COLO668 (cell line): ENCODE measurements around the gene BZW1.

ENCODE experiments used
- DNase-seq: peaks from one replicate; lab custom pipeline; 2025; ENCODE audit not compliant: unreplicated experiment; lab: John Stamatoyannopoulos, UW

Gene BZW1

DNA sequence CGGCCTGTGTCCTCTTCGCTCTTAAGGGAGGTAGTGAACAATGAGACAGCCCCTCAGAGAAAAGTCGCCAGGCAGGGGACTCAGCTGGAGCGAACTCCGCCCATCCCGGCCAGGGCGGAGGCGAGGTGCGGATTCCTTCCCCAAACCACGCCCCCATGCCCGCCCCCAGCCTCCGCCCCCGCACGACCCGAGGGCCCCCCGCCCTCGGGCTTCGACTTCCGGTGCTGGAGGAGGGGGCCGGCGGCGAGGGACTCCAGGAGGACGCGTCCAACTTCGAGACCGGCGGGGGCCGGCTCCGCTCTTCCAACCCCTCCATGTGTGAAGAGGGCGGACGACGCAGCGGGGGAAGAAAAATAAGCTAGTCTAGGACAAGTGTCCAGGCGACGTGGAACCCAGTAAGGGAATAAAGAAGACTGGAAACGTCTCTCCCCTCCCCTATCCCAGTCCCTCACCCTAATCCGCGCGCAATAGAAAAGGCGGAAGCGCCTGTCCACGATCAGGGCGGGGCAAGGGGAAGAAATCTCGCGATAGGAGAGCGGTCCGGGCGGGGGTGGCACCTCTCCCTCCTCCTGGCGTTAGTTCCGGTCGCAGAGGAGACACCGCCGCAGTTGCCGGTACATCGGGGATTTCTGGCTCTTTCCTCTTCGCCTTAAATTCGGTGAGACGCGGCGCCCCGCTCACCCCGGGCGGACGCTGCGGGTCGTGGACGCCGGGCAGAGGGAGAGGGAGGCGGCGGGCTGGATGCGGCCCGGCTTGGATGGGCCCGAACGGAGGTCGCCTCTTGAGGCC lies at the start of gene BZW1:
Gene BZW1, plus strand, starts transcription at position 578 of the 789 bp plus-strand sequence. CDS start 1,308 bp downstream, outside the sequence.
- DNase-seq, result peak; percentile 95

DNA sequence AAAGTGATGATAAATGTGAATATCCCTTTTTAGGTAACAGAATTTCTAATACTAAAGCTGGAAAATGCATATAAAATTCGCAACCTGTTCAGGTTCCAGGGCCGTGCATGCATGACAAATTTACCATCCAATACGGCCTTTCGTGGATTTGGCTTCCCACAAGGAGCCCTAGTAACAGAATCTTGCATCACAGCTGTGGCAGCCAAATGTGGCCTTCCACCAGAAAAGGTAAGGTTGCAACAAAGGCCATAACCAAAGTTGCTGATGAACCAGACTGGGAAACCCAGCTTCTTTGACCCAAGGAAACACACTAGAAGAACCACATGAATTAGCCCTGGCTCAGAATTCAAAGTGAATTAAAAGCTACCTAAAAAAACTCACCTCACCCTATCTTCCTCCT lies 49.6 kb upstream of the BZW1 start:
- DNase-seq, result no peak

GRCh38 chr2:200763422-200763821 lies 48.3 kb upstream of the BZW1 start:
- DNase-seq, result no peak

GRCh38 chr2:200765139-200765951 lies 46.4 kb upstream of the BZW1 start:
- peak; percentile 45 for DNase-seq

GRCh38 chr2:200765995-200766660 lies 45.6 kb upstream of the BZW1 start:
- peak; percentile 53 for DNase-seq

GRCh38 chr2:200767111-200767885 lies 44.4 kb upstream of the BZW1 start:
- no peak for DNase-seq

GRCh38 chr2:200770847-200771246 lies 40.9 kb upstream of the BZW1 start:
- no peak for DNase-seq

DNA sequence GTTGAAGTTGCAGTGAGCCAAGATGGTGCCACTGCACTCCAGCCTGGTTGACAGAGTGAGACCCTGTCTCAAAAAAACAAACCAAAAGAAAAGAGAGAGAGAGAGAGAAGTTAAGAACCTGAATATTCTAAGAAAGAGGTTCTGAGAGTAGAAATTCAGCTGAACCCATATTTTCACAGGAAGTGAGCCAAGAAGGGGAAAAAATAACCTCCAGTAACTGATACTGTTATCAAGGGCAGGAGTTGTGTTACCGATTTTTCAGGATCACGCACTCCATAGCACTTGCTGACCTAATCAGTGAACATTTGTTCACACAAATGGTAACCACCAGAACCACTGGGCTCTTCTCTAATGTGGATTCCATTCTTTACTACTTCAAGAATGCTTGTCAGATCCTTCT lies 39.1 kb upstream of the BZW1 start:
- no peak for DNase-seq

- DNase-seq, result no peak
Observed at GRCh38 chr2:200773083-200773482, 38.6 kb upstream of the BZW1 start.

DNA sequence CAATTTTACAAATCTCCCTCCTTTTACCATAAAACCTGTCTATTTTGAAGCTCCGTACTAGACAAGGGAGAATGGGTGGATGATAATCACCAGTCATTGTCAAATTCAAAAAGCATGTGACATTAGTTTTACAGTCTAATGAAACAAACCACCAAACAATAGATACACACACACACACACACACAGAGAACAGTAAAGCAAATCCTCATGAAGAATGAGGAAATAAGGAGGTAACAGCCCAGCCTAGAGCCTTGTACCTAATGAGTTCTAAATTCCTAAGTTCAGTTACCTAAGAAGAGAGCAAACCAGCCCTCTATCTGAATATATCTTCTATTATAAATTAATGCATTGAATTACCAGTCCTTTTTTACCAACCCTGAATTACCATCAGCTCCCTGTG lies 36.8 kb upstream of the BZW1 start:
- DNase-seq, result no peak

- peak; percentile 15 for DNase-seq
Observed at GRCh38 chr2:200777275-200777674, 34.4 kb upstream of the BZW1 start.

DNA sequence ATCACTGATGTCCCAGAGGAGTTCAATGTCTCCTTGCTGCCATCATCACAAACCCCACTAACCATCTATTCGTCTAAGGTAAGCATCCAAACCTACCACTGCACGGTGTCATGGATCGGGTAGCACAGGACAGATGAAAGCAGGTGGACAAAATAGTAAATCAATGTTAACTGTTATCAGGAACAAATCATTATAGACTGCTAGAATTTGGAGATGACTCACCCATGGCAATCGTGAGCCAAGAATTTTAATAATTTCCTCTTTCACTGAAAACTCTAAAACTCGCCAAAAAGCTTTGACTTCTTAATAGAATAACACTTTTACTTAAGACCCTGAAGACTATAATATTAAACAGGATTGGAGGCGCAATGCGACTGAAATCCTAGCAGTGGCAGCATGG lies 33.7 kb upstream of the BZW1 start:
- no peak for DNase-seq

DNA sequence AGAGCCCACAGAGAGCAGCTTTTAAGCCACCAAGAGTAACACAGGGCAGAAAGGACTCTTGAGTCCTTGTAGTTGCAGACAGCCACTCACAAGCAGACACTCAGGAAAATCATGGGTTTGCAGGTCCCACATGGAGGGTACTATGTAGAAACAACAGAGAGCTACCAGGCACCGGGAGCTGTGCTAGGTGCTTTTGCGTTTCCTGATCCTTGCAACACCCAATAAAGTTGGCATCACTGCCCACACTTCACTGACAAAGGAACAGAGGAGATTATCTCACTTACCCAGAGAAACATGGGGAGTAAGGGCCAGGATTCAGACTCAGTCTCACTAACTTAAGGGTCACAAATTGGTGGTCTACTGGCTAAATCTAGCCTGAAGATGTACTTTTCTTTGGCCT lies 32.5 kb upstream of the BZW1 start:
- no peak for DNase-seq

DNA sequence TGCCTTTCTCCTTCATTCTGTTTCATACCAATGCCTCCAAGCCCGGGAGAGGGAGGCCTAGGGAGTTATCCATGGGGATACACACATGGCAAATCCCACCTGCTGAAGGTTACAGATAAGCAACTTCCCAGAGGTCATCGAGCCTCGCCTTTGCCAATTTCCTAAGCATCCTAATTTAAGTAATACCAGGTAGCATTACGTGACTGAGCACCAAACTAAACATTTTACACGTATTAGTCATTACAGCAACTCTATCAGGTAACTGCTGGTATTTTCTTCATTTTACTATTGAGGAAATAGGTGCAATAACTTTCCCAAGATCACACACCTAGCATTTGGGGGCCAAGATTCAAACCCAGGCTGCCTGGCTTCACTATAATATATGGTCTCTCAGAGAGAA lies 30.1 kb upstream of the BZW1 start:
- no peak for DNase-seq

DNA sequence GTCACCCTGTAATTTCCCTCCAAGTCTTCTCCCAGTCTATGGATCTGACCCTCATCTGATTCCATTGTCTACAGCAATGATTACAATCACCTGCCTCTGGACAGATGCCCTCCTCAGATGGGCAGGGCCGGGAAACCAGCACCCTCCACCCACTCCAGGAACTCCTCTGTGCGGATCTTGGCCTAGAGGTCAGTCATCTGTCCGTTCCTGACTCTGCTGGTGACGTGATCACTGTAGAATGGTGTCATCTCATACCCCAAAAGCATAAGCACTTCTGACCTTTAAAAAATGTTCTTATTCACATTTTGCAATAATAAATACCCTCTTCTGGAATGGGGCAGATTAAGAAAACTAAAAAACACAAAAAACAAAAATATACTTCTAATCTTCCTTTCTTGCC lies 29.5 kb upstream of the BZW1 start:
- DNase-seq, result no peak

GRCh38 chr2:200784215-200784614 lies 27.5 kb upstream of the BZW1 start:
- DNase-seq, result no peak

GRCh38 chr2:200786423-200786822 lies 25.3 kb upstream of the BZW1 start:
- DNase-seq, result no peak

GRCh38 chr2:200786826-200787225 lies 24.9 kb upstream of the BZW1 start:
- DNase-seq, result peak; percentile 10

DNA sequence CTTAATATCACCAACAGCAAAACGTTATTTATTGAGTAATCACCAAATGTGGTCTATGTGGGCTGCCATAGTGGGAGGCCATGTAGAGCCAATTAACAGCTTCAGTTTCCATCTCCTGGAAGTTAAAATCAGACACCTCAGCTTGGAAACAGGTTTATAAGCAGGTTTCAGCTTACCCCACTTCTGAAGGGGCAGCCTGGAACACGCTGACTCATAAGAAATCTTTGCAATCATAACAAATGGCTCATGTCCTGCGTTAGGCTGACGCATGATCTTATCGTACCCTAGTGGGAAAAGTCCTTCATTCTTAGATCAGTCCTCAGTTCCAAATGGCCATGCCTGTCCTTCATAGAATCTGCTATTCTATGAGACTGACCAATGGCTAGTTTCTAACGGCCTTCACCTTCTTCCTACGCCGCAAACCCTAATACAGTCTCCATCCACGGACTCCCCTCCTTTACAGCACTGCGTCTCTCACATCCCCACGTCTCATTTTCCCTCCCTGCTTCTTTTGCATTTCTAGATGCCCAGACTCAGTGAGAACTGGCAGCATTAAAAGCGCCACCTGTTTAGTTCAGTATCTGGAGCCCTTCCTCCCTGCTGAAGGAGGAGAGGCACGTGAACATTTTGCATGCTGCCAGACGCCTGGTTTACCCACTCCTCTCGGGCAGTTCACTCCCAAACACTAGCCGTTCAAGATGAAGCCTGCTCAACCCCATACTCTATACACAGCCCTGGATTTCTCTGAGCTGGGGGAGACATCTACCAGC lies 24.2 kb upstream of the BZW1 start:
- no peak for DNase-seq

GRCh38 chr2:200788121-200788718 lies 23.5 kb upstream of the BZW1 start:
- DNase-seq, result no peak
